ENCODE results near the gene FBXW5. TPM values are rescaled to one million over a fixed set of nuclear protein-coding genes. Genes with fewer than 3 reads are reported as not detected.

The FBXW5 gene
- total and polyA plus RNA-seq, 8 donors, result 47.7 to 435 (median 120) TPM

- no peaks in the 10 kb centered on the region for H3K27me3 ChIP-seq
- peaks cover 35 to 45% (median 44%) of the 10 kb centered on the region in 4 donors for H3K36me3 ChIP-seq
- peak overlapping the region; percentile 84 to 99 (median 91) for H3K4me3 ChIP-seq
- peak overlapping the region; percentile 80 to 96 (median 87) for H3K27ac ChIP-seq
- no peak for TF ChIP-seq POLR2AphosphoS5 (IDR thresholded peaks at IDR 0.05)
- TF ChIP-seq POLR2A (IDR thresholded peaks at IDR 0.05), result no peak
- peak; percentile 50 to 64 for DNase-seq
- no peaks in the 10 kb centered on the region for H3K9me3 ChIP-seq
- peaks cover 29 to 47% (median 46%) of the 10 kb centered on the region in 4 donors for H3K4me1 ChIP-seq
- intact Hi-C loops (cut with DNase I; ENCODE audit: low total_unique reads), result loop anchor here (10.0 kb wide), 1 partner anchor 89 kb away; the partner anchor contains the start of gene MAMDC4
- 10 to 35% (median 13%) methylated on average over 13 to 61 of the region's 61 CpGs for WGBS, 5 donors
Observed at GRCh38 chr9:136943291-136944211, 987 bp downstream of the FBXW5 start.

GRCh38 chr9:136942881-136943230 is 1.7 kb downstream of the FBXW5 start:
- Histone ChIP-seq H3K36me3 (peaks cover 35 to 47% (median 45%) of the 10 kb centered on the region in 4 donors), H3K4me1 (peaks cover 27 to 40% (median 39%) of the 10 kb centered on the region in 4 donors), H3K9me3 (no peaks in the 10 kb centered on the region), H3K4me3 (peak overlapping the region; percentile 84 to 99 (median 91)), H3K27ac (peak overlapping the region in 1 of 5 donors; percentile 96), H3K27me3 (no peaks in the 10 kb centered on the region)
- WGBS, 5 donors, result 82 to 93% (median 88%) methylated on average over 7 to 16 of the region's 16 CpGs
- TF ChIP-seq POLR2AphosphoS5 (IDR thresholded peaks at IDR 0.05), result no peak
- TF ChIP-seq CTCF (IDR thresholded peaks at IDR 0.05), result no peak
- no peak for TF ChIP-seq EP300 (IDR thresholded peaks at IDR 0.05)
- no peak for TF ChIP-seq POLR2A (IDR thresholded peaks at IDR 0.05)
- intact Hi-C loops (cut with DNase I; ENCODE audit: low total_unique reads), result loop anchor here (10.0 kb wide), 1 partner anchor 88 kb away; the partner anchor contains the start of gene MAMDC4
- DNase-seq, result peak in 1 of 2 donors; percentile 9

GRCh38 chr9:136942112-136942880 is 2.2 kb downstream of the FBXW5 start:
- peaks cover 35 to 53% (median 47%) of the 10 kb centered on the region in 4 donors for H3K36me3 ChIP-seq
- no peak for DNase-seq
- WGBS, 5 donors, result 89 to 92% (median 91%) methylated on average over 17 to 60 of the region's 60 CpGs

GRCh38 chr9:136941231-136942111 is 3.1 kb downstream of the FBXW5 start:
- intact Hi-C loops (cut with DNase I; ENCODE audit: low total_unique reads), result loop anchor here (10.0 kb wide), 1 partner anchor 87 kb away; the partner anchor contains the start of gene MAMDC4
- DNase-seq, result no peak
- WGBS, 5 donors, result 92 to 95% (median 93%) methylated on average over 29 to 55 of the region's 55 CpGs
- Histone ChIP-seq H3K4me1 (peaks cover 17 to 32% (median 30%) of the 10 kb centered on the region in 4 donors), H3K36me3 (peaks cover 35 to 55% (median 48%) of the 10 kb centered on the region in 4 donors), H3K27me3 (no peaks in the 10 kb centered on the region), H3K9me3 (no peaks in the 10 kb centered on the region), H3K4me3 (no peak overlapping the region), H3K27ac (no peak overlapping the region)
- TF ChIP-seq POLR2A (IDR thresholded peaks at IDR 0.05) (no peak), EP300 (IDR thresholded peaks at IDR 0.05) (no peak), CTCF (IDR thresholded peaks at IDR 0.05) (no peak), POLR2AphosphoS5 (IDR thresholded peaks at IDR 0.05) (no peak)

More at GRCh38 chr9:136942112-136942880, 2.2 kb downstream of the FBXW5 start:
- peaks cover 21 to 34% (median 34%) of the 10 kb centered on the region in 4 donors for H3K4me1 ChIP-seq
- intact Hi-C loops (cut with DNase I; ENCODE audit: low total_unique reads), result loop anchor here (10.0 kb wide), 1 partner anchor 87 kb away; the partner anchor contains the start of gene MAMDC4
- H3K9me3 ChIP-seq, result no peaks in the 10 kb centered on the region
- peak overlapping the region in 2 of 4 donors; percentile 84 to 99 for H3K4me3 ChIP-seq
- TF ChIP-seq POLR2A (IDR thresholded peaks at IDR 0.05), result no peak
- H3K27me3 ChIP-seq, result no peaks in the 10 kb centered on the region
- H3K27ac ChIP-seq, result no peak overlapping the region

Data from stomach (tissue), 9 donors.